ENCODE data around the gene PLA2G2E. TPM values are rescaled to one million over a fixed set of nuclear protein-coding genes. Genes with fewer than 3 reads are reported as not detected.
A peak's percentile ranks its signal among the peaks of the same experiment; 100 is the strongest.

PLA2G2E gene
- total and polyA plus RNA-seq, 2 donors = not detected

DNA sequence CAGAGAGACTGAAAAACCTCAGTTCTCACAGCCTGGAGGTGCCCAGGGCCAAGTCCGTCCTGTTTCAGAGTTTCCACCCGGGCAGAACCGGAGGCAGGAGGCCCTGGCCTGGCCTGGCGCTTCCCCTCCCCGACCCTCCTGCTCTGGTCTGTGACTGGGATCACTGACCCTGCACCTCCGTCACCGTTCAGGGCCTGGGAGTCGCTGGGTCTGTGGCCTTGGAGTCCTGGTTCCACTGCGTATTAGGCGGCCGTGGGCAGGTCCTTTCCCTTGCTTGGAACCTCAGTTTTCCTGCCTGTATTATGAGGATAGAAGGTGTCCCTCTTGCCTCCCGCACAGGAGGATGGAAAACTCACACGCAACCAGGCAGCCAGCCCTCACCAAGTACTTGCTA is 533 bp upstream of the PLA2G2E start:
- H3K27ac ChIP-seq (ENCODE audit: low read depth in 1 of 2, low read length in 1 of 2) = no peak overlapping the region
- no peaks in the 10 kb centered on the region for H3K36me3 ChIP-seq (ENCODE audit: control insufficient read depth in 2 of 2, insufficient read depth in 2 of 2, low read length in 1 of 2)
- no peak overlapping the region for H3K4me3 ChIP-seq (ENCODE audit: low read length in 2 of 2)
- H3K4me1 ChIP-seq (ENCODE audit: control insufficient read depth in 2 of 2, insufficient read depth in 2 of 2, low read length in 2 of 2) = peaks cover 0 to 3% of the 10 kb centered on the region in 2 donors
- WGBS = 91% methylated on average over 13 of the region's 13 CpGs
- no peaks in the 10 kb centered on the region for H3K9me3 ChIP-seq (ENCODE audit: control insufficient read depth in 2 of 2, insufficient read depth in 1 of 2, low read length in 1 of 2)
- no peaks in the 10 kb centered on the region for H3K27me3 ChIP-seq (ENCODE audit: control insufficient read depth in 2 of 2, insufficient read depth in 1 of 2, low read length in 1 of 2)
- DNase-seq (ENCODE audit: low read depth in 6 of 9, low spot score in 9 of 9) = no peak

DNA sequence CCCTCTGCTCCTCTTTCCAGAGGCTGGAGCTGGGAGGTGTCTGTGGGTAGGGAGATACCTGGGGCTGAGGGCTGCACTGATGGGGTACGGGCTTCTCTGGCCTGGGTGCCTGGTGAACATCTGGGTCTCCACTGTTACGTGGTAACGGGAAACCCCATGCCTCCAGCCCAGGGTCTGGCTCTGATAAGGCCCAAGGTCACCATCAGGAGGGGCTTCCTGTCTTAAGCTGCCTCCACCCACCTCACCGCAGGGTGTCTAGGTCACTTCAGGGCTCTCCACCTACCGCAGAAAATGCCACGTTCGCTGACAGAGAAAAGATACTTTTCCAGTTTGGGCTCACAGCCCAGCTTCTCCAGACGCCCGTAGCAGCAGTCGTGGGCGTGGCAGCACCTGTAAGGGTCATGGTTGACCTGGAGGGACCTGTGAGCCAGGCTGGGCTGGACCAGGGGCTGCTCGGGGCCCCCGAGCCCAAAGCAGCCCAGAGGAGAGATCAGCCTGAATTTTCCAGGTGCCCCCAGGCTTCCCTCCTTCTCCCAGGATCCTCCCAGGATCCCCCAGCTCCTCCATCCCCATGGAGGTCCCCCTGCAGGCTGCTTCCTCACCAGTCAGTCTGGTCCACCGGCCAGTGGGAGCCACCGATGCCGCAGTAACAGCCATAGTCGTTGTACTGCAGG is 1.3 kb downstream of the PLA2G2E start:
- DNase-seq (ENCODE audit: low read depth in 6 of 9, low spot score in 9 of 9) = no peak
- Histone ChIP-seq H3K27me3 (ENCODE audit: control insufficient read depth in 2 of 2, insufficient read depth in 1 of 2, low read length in 1 of 2) (no peaks in the 10 kb centered on the region), H3K9me3 (ENCODE audit: control insufficient read depth in 2 of 2, insufficient read depth in 1 of 2, low read length in 1 of 2) (no peaks in the 10 kb centered on the region), H3K4me1 (ENCODE audit: control insufficient read depth in 2 of 2, insufficient read depth in 2 of 2, low read length in 2 of 2) (peaks cover 0 to 3% of the 10 kb centered on the region in 2 donors), H3K36me3 (ENCODE audit: control insufficient read depth in 2 of 2, insufficient read depth in 2 of 2, low read length in 1 of 2) (no peaks in the 10 kb centered on the region), H3K27ac (ENCODE audit: low read depth in 1 of 2, low read length in 1 of 2) (no peak overlapping the region), H3K4me3 (ENCODE audit: low read length in 2 of 2) (no peak overlapping the region)
- 80% methylated on average over 17 of the region's 17 CpGs for WGBS

GRCh38 chr1:19921310-19921709 is 2.1 kb downstream of the PLA2G2E start:
- no peak for DNase-seq (ENCODE audit: low read depth in 6 of 9, low spot score in 9 of 9)
- WGBS = 87% methylated on average over 13 of the region's 13 CpGs
- H3K27me3 ChIP-seq (ENCODE audit: control insufficient read depth in 2 of 2, insufficient read depth in 1 of 2, low read length in 1 of 2) = no peaks in the 10 kb centered on the region
- no peak overlapping the region for H3K4me3 ChIP-seq (ENCODE audit: low read length in 2 of 2)
- H3K27ac ChIP-seq (ENCODE audit: low read depth in 1 of 2, low read length in 1 of 2) = no peak overlapping the region
- peaks cover 0 to 3% of the 10 kb centered on the region in 2 donors for H3K4me1 ChIP-seq (ENCODE audit: control insufficient read depth in 2 of 2, insufficient read depth in 2 of 2, low read length in 2 of 2)
- H3K9me3 ChIP-seq (ENCODE audit: control insufficient read depth in 2 of 2, insufficient read depth in 1 of 2, low read length in 1 of 2) = no peaks in the 10 kb centered on the region
- no peaks in the 10 kb centered on the region for H3K36me3 ChIP-seq (ENCODE audit: control insufficient read depth in 2 of 2, insufficient read depth in 2 of 2, low read length in 1 of 2)

DNA sequence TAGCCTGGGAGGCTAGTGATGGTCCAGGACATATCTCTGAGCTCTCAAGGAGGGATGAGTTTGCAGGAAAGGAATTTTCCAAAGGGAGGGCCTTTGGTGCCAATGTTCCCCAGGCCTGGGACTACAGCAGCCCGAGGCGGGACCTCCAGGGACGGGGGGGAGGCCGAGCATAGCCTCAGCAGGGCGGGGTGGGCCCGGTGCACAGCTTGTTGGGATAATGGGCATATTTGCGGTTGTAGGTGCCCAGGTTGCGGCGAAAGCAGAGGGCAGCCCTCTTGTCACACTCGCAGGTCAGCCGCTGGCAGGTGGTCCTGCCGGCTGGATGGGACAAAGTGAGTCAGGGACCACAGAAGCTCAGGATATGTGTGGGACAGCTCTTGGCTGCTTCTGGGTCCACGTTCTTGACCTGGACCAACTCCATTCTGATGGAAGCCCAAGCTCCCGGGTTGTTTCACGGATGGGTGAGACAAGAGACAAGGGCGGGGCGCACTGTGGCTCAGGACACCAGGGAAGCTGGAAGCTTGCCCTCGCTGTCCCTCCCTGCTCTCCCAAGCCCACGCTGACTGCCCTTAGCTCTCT is 3.2 kb downstream of the PLA2G2E start:
- H3K4me3 ChIP-seq (ENCODE audit: low read length in 2 of 2) = no peak overlapping the region
- WGBS = 96% methylated on average over 19 of the region's 19 CpGs

GRCh38 chr1:19918057-19918456 is 5.4 kb downstream of the PLA2G2E start:
- 25% methylated on average over 6 of the region's 6 CpGs for WGBS
- Histone ChIP-seq H3K27ac (ENCODE audit: low read depth in 1 of 2, low read length in 1 of 2) (no peak overlapping the region), H3K4me3 (ENCODE audit: low read length in 2 of 2) (no peak overlapping the region), H3K36me3 (ENCODE audit: control insufficient read depth in 2 of 2, insufficient read depth in 2 of 2, low read length in 1 of 2) (peaks cover 6 to 9% of the 10 kb centered on the region in 2 donors), H3K9me3 (ENCODE audit: control insufficient read depth in 2 of 2, insufficient read depth in 1 of 2, low read length in 1 of 2) (no peaks in the 10 kb centered on the region), H3K27me3 (ENCODE audit: control insufficient read depth in 2 of 2, insufficient read depth in 1 of 2, low read length in 1 of 2) (no peaks in the 10 kb centered on the region), H3K4me1 (ENCODE audit: control insufficient read depth in 2 of 2, insufficient read depth in 2 of 2, low read length in 2 of 2) (peaks cover 0 to 3% of the 10 kb centered on the region in 2 donors)
- DNase-seq (ENCODE audit: low read depth in 6 of 9, low spot score in 9 of 9) = peak; percentile 30 to 85 (median 65)

More for the DNA sequence above, 3.2 kb downstream of the PLA2G2E start:
- no peaks in the 10 kb centered on the region for H3K9me3 ChIP-seq (ENCODE audit: control insufficient read depth in 2 of 2, insufficient read depth in 1 of 2, low read length in 1 of 2)
- no peaks in the 10 kb centered on the region for H3K36me3 ChIP-seq (ENCODE audit: control insufficient read depth in 2 of 2, insufficient read depth in 2 of 2, low read length in 1 of 2)
- no peak for DNase-seq (ENCODE audit: low read depth in 6 of 9, low spot score in 9 of 9)
- H3K27me3 ChIP-seq (ENCODE audit: control insufficient read depth in 2 of 2, insufficient read depth in 1 of 2, low read length in 1 of 2) = no peaks in the 10 kb centered on the region
- peaks cover 0 to 3% of the 10 kb centered on the region in 2 donors for H3K4me1 ChIP-seq (ENCODE audit: control insufficient read depth in 2 of 2, insufficient read depth in 2 of 2, low read length in 2 of 2)
- H3K27ac ChIP-seq (ENCODE audit: low read depth in 1 of 2, low read length in 1 of 2) = no peak overlapping the region

DNA sequence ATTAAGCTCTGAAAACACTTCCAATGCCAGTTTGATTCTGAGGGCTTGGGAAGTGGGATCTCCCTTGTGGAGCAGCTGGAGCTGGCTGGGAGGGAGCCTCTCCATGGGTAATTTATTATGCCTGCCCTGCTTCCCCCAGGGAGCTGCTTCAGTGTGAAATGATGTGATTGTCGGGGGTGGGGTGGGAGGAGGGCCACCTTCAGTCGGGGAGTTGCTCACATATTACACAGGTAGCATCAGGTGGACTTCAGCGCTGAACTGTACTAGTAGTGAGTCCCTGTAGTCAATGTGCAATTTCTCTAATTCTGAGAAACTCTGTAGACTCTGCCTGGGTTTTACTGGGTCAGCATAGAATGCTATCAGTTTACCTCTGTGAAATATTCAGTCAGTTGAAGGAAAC is 12.8 kb downstream of the PLA2G2E start:
- DNase-seq (ENCODE audit: low read depth in 6 of 9, low spot score in 9 of 9) = no peak
- Histone ChIP-seq H3K36me3 (ENCODE audit: control insufficient read depth in 2 of 2, insufficient read depth in 2 of 2, low read length in 1 of 2) (peaks cover 57 to 64% of the 10 kb centered on the region in 2 donors), H3K27ac (ENCODE audit: low read depth in 1 of 2, low read length in 1 of 2) (no peak overlapping the region), H3K27me3 (ENCODE audit: control insufficient read depth in 2 of 2, insufficient read depth in 1 of 2, low read length in 1 of 2) (no peaks in the 10 kb centered on the region), H3K4me3 (ENCODE audit: low read length in 2 of 2) (no peak overlapping the region), H3K4me1 (ENCODE audit: control insufficient read depth in 2 of 2, insufficient read depth in 2 of 2, low read length in 2 of 2) (no peaks in the 10 kb centered on the region), H3K9me3 (ENCODE audit: control insufficient read depth in 2 of 2, insufficient read depth in 1 of 2, low read length in 1 of 2) (peaks cover 0 to 4% of the 10 kb centered on the region in 2 donors)
- whole genome bisulfite sequencing = 95% methylated on average over 3 of the region's 3 CpGs

DNA sequence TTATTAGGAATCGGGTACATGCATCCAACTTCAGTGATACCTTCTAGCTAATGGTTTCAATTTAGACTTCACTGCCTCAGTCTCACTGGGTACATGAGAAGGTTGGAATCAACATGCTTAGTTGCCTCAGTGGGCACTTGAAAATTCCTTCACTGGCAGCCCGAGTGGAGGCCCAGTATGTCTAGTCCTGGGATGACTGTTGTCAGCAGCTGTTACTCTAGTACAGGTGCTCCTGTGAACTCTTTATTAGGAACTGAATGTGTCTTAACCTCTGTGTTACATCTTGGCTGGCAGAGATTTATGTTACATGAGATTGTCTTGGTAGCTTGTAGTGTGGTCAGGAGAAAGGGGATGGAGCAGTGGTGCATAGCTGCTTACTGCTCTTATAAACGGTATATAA is 13.4 kb downstream of the PLA2G2E start:
- no peaks in the 10 kb centered on the region for H3K27me3 ChIP-seq (ENCODE audit: control insufficient read depth in 2 of 2, insufficient read depth in 1 of 2, low read length in 1 of 2)

GRCh38 chr1:19909392-19909791 is 14.0 kb downstream of the PLA2G2E start:
- H3K4me1 ChIP-seq (ENCODE audit: control insufficient read depth in 2 of 2, insufficient read depth in 2 of 2, low read length in 2 of 2) = no peaks in the 10 kb centered on the region
- no peak overlapping the region for H3K27ac ChIP-seq (ENCODE audit: low read depth in 1 of 2, low read length in 1 of 2)
- H3K9me3 ChIP-seq (ENCODE audit: control insufficient read depth in 2 of 2, insufficient read depth in 1 of 2, low read length in 1 of 2) = peaks cover 0 to 4% of the 10 kb centered on the region in 2 donors
- H3K36me3 ChIP-seq (ENCODE audit: control insufficient read depth in 2 of 2, insufficient read depth in 2 of 2, low read length in 1 of 2) = peaks cover 59 to 70% of the 10 kb centered on the region in 2 donors
- no peak overlapping the region for H3K4me3 ChIP-seq (ENCODE audit: low read length in 2 of 2)
- H3K27me3 ChIP-seq (ENCODE audit: control insufficient read depth in 2 of 2, insufficient read depth in 1 of 2, low read length in 1 of 2) = no peaks in the 10 kb centered on the region
- WGBS = 87% methylated on average over 5 of the region's 5 CpGs
- DNase-seq (ENCODE audit: low read depth in 6 of 9, low spot score in 9 of 9) = no peak

More for the DNA sequence above, 13.4 kb downstream of the PLA2G2E start:
- Histone ChIP-seq H3K9me3 (ENCODE audit: control insufficient read depth in 2 of 2, insufficient read depth in 1 of 2, low read length in 1 of 2) (peaks cover 0 to 4% of the 10 kb centered on the region in 2 donors), H3K4me3 (ENCODE audit: low read length in 2 of 2) (no peak overlapping the region), H3K4me1 (ENCODE audit: control insufficient read depth in 2 of 2, insufficient read depth in 2 of 2, low read length in 2 of 2) (no peaks in the 10 kb centered on the region), H3K27ac (ENCODE audit: low read depth in 1 of 2, low read length in 1 of 2) (no peak overlapping the region), H3K36me3 (ENCODE audit: control insufficient read depth in 2 of 2, insufficient read depth in 2 of 2, low read length in 1 of 2) (peaks cover 58 to 66% of the 10 kb centered on the region in 2 donors)
- no peak for DNase-seq (ENCODE audit: low read depth in 6 of 9, low spot score in 9 of 9)
- 97% methylated on average over 3 of the region's 3 CpGs for WGBS

GRCh38 chr1:19907456-19907855 is 16.0 kb downstream of the PLA2G2E start:
- DNase-seq (ENCODE audit: low read depth in 6 of 9, low spot score in 9 of 9) = no peak
- 98% methylated on average over 13 of the region's 13 CpGs for WGBS
- Histone ChIP-seq H3K27ac (ENCODE audit: low read depth in 1 of 2, low read length in 1 of 2) (no peak overlapping the region), H3K4me3 (ENCODE audit: low read length in 2 of 2) (no peak overlapping the region), H3K27me3 (ENCODE audit: control insufficient read depth in 2 of 2, insufficient read depth in 1 of 2, low read length in 1 of 2) (no peaks in the 10 kb centered on the region), H3K9me3 (ENCODE audit: control insufficient read depth in 2 of 2, insufficient read depth in 1 of 2, low read length in 1 of 2) (peaks cover 0 to 4% of the 10 kb centered on the region in 2 donors), H3K36me3 (ENCODE audit: control insufficient read depth in 2 of 2, insufficient read depth in 2 of 2, low read length in 1 of 2) (peaks cover 50 to 66% of the 10 kb centered on the region in 2 donors), H3K4me1 (ENCODE audit: control insufficient read depth in 2 of 2, insufficient read depth in 2 of 2, low read length in 2 of 2) (no peaks in the 10 kb centered on the region)

All from thymus (tissue), 11 donors.